GM18519 (cell line): ENCODE data around the gene KRT81.
"Not testable (repeated sequence)": the region's sequence is repeated elsewhere in the genome, so short reads cannot be mapped to it uniquely, and the experiment has no call there.

Source experiments
- ATAC-seq: cut with Tn5 transposase; IDR thresholded peaks from one replicate; pipeline ENCODE4 v1.9.1; 2021; ENCODE audit warnings: mild to moderate bottlenecking, moderate library complexity; ENCODE audit not compliant: unreplicated experiment, low FRiP score

KRT81 gene

DNA sequence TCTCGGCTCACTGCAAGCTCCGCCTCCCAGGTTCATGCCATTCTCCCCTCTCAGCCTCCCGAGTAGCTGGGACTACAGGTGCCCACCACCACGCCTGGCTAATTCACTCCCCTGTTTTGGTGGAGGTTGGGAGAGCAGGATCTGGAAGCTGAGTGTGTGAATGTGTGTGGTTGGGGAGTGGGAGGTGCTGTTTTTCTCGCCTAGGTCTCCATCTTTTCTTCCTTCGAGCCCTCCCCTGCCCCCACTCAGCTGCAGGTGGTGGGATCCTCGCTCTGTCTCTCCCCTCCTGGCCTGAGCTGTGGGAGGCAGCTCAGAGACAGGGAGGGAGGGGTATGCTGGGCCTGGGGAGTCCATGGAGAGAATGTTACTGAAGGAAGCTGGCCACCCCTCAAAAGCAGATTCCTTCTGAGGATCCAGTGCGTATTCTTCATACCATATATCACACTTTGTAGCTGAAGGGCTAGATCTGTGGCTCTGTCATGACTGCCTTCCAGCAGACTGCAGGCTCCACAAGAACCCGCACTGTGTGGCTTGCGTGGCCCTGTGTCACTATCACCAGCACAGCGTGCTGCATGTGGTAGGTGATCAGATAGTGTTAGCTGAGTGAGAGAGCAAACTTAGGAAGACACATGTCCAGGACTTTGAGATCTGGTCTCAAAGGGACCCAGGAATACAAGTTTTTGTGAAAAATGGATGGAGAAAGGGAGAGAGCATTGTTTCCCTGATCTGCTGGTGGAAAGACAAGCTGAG lies 27.1 kb upstream of the KRT81 start:
- ATAC-seq = no peak

DNA sequence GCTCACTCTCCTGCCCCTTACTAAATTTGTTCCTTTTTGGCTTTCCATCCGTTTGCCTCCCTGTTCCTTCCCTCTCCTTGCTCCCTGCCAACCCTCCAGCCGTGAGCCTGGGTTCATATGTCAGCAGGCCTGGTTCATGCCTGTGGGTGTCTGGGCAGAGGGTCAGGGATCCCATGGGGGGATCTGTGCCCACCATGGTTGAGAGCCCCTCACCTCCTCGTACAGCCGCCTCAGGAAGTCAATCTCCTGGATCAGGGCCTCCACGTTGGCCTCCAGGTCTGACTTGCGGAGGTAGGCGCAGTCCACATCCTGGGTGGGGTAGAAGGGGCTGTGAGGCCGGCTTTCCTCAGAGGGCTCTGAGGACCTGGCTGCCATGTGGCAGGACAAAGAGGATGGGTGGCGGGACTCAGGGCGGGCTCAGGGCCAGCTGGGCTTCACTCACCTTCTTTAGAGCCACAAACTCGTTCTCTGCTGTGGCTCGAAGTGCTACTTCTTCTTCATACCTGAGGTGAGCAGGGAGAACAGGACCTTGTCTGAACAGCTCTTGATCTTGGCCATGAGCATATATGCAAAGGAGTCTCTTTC lies 26.2 kb upstream of the KRT81 start:
- no peak for ATAC-seq

DNA sequence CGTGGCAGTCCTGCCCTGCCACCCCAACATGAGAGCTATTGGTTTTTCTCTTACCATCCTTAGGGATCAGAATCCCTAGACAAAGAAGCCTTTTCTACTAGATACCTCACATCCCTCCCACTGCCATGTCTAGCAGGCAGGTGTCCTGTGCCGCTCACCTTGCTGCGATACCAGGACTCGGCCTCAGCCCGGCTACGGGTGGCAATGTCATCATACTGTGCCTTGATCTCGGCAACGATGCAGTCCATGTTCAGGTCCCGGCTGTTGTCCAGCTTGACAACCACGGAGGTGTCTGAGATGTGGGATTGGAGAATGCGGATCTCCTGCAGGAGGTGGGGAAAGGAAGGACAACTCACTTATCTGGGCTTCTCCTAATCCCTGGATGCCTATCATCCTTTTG lies 25.4 kb upstream of the KRT81 start:
- no peak for ATAC-seq

DNA sequence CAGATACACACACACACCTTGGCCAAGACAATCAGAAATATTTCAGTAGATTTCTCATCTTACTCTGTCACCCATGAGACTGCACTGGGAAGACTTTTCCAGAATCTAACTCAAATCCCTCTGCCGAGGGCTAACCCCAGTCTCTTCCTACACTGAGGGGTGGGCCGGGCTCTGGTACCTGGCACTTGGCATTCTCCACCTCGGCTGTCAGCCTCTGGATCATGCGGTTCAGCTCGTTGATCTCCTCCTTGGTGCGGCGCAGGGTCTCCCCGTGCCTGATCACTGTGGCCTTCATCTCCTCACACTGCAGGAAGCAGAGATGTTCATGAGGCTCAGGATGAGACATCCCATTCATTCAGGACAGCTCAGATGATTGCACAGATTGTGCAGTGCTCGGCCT lies 25.0 kb upstream of the KRT81 start:
- no peak for ATAC-seq

DNA sequence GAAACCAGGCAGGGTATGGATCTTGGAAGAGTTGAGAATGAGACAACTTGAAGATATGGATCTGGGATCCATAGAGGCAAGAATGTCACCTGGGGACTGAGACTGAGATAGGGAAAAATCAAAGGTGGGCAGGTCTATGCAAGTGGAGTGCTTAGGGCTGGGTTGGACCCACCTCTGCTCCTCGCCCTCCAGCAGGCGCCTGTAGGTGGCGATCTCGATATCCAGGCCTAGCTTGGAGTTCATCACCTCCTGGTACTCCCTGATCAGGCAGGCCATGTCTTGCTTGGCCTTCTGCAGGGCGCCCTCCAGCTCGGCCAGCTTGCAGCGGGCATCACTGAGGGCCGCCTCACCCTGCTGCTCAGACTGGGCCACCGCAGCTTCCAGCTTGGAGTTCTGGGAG lies 24.4 kb upstream of the KRT81 start:
- not testable (repeated sequence) for ATAC-seq

DNA sequence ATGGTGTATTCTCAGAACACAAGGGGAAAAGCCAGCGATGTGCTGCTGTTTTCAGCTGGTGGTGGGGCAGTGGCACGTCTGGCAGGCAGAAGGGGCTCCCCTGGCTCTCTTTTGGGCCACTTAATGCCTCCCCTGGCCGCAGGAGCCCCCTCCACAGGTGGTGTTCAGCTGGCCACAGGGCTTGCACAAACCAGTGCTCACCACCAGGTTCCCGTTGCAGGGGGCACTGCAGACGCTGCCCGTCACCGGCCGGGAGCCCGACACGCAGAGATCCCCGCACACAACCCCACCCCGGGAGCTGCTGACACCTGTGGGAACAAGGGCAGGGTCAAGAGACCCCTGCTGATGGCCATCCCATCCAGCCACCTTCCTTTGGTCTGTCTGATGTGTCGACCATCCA lies 23.2 kb upstream of the KRT81 start:
- ATAC-seq = no peak

DNA sequence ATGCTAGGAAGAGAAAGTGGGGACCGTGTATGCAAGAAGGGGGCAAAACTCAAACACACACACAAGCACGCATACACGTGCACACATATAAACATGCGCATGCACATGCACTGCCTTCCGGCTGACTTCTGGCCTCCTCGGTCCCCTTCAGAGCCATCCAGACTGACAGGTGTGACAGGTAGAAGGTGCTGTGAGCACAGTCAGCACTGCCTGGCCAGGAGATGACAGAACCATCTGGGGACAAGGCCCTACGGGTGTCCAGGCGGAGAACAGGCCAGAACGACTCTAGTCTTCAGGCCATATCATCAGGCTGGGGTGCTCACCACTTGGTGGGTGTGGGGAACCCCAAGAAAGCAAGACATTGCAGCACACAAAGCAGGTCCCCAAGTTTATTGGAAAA lies 22.6 kb upstream of the KRT81 start:
- no peak for ATAC-seq

DNA sequence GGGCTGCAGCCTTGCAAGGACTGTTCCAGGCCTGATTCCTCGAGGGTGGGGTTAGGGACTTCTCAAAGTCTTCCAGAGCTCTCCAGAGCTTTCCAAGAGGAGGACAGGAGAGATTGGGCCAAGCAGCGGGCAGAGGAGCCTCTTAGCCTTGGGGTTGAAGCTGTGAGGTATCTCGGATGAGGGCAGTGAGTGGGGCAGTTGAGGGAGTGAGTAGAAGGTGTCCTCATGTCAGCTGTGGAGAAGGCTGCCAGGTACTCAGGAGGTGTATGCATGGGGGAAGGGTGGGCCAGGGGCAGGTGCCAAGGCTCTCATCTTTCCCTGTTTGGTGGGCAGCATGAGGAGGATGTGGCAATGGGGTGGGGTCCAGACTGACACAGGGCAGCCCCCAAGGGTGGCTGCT lies 22.1 kb upstream of the KRT81 start:
- no peak for ATAC-seq

DNA sequence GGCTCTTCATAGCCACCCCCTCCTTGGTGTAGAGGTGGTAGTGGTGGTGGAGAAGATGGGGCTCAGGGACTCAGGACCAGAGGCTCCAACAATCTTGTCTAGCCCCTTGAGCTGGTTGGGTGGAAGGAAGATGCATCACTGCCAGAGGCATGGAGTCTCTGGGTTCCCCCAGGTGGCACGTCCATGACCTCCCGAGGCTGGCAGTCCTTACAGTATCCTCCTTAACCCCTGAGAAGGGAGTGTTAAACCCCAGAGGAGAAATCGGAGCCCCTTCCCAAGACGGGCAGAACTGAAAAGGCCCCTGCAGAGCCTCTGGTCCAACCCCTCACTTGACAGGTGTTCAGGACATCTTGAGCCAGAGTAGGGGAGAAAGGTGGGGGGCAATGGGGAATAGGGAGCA lies 20.8 kb upstream of the KRT81 start:
- no peak for ATAC-seq

DNA sequence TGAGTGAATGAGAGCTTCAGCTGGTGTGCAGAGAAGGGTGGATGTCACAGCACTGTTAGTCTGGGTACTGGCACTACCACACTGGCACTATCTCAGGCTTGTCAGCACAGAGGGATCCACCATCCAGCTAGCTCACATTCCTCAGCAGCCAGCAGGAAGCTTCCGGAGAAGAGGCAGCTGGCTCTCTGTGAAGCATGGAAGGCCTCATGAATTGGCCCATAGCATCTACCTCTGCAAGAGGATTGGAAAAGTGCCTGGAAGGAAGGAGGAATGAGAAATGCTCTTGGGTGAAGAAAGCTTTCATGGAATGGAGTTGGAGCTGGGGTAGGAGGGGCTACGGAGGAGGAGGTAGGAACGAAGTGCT lies 19.9 kb upstream of the KRT81 start:
- no peak for ATAC-seq

DNA sequence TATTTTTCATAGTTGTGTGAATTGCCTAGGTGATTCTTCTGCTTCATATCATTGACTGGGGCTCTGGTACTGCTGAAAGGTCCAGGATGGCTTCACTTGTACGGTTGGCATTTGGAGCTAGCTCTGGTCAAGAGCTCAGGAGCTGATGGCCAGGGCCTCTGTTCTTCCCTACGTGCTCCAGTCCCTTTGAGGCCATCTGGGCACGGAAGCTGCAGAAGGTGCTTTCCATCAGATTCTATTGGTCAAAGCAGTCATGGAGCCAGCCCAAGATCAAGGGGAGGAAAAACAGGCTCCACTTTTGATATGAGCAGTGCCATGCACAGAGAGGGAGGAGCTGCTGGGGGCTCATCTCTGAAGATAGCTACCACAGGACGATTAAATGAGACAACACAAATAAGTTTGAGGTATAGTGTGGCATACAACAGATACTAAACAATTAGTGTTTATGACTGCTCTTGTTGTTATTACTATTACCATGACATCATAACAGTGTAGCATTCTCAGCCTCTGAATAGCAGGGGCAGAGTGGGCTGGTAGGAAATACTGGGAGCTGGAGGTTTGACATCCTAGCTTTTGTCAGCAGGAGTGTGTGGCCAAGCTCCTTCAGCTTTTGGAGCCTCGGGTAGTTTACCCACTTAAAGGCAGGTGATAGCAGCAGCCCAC lies 19.4 kb upstream of the KRT81 start:
- no peak for ATAC-seq

DNA sequence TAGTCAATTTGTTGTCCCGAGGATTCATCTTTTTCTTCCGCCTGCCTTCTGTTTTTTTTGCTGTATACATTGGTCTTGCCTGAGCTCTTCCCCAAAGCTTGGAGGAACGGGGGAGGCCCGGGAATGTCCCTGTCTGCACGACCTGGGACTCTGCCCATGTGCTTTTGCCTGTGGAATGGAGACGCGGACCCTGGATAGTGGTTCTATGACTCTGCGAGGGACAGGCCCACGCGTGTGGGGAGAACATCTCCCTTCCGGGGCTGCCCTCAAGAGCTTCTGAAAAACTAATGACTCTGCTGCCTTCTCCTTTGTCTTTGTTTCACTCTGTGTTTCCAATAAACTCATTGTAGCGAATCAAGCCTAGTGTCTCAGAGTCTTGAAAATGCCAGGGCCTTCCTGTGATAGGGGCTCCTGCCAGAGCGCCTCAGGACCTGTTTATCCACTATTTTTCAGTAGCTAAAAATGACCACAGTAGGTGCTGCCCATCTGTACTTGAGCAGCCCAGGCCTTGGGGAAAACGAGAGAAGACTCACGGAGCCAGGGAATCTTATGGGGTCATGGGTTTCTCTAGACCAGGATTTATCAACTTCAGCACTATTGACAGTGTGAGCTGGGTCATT lies 17.6 kb upstream of the KRT81 start:
- no peak for ATAC-seq

DNA sequence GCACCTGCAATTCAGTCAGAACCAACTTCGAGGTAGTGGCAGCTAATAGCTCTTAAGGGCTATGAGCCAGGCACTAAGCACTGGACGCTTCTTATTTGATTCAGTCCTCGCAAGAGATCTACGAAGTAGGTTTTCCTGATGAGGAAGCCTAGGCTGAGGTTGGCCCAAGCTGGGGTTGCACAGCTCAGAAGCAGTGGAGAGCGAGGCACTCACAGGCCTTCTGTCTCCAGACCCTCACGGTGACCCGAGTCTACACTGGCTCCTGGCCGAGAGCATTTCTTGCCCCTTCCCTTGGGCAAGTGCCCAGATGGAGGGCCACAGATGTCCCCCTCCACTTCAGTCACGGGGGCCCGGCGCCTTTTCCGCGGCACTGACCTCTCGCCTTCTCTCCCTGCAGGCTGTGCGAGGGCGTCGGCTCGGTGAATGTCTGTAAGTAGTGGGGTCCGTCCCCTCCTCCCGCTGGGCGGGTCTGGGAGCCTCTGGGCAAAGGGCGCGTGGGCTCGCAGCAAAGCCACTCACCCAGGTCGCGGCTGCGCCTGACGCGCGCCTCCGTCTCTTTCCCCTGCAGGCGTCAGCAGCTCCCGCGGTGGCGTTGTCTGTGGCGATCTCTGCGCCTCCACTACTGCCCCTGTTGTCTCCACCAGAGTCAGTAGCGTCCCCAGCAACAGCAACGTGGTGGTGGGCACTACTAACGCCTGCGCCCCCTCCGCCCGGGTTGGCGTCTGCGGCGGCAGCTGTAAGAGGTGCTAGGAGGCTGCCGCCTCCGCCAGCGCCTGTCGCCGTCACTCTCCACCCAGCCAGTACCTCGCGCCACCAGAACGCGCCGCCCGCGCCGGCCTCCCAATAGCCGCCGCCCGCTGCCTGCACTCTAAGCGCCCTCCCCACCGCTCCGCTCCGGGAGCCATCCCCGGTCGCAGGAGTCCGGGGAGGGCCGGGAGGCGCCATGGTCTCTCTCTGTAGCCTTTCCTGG lies 16.8 kb upstream of the KRT81 start:
- ATAC-seq = no peak

DNA sequence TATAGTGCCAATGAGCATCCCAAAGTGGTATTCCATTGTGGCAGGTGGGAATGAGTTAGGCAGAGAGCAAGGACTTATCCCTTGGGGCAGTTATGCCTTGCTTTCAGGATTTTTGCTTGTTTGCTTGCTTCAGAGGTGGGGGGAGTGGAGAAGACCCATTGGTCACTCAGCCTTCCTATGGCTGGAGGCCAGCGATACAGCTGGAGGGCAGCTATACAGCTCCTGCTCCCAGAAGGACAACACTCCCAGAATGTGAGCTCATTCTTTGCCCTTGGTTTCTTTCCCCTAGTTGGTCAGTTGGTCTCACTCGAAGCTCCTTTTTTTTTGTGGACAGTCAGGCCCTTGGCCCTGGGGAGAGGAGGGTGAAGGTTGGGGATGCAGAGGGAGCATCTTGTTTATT lies 15.4 kb upstream of the KRT81 start:
- no peak for ATAC-seq

DNA sequence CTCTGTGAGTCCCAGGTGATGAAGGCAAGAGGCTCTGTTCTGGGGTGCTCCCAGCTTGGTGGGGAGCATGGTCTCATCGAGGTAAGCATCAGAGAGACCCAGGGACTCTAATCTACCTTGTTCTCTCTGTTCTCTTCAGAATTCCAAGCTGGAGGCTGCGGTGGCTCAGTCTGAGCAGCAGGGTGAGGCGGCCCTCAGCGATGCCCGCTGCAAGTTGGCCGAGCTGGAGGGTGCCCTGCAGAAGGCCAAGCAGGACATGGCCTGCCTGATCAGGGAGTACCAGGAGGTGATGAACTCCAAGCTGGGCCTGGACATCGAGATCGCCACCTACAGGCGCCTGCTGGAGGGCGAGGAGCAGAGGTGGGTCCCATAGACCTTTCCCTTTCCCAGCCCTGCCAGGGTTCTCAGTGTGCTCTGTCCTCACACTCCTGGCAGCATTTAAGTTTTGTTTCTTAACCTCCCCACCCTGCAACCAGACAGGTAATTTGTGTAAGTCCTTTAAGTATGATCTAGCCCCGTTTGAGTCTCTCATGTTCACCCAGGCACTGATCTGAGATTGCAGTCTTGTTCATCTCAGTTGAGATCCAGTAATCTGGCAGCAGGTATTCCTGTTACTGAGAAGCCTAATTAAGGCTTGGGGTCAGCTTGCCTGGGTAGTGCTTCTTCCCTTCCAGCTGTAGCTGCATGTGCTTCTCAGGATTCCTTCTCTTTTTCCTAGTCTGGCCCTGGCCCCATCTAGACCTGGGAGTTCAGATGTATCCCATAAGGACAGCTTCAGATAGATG lies 14.8 kb upstream of the KRT81 start:
- no peak for ATAC-seq

DNA sequence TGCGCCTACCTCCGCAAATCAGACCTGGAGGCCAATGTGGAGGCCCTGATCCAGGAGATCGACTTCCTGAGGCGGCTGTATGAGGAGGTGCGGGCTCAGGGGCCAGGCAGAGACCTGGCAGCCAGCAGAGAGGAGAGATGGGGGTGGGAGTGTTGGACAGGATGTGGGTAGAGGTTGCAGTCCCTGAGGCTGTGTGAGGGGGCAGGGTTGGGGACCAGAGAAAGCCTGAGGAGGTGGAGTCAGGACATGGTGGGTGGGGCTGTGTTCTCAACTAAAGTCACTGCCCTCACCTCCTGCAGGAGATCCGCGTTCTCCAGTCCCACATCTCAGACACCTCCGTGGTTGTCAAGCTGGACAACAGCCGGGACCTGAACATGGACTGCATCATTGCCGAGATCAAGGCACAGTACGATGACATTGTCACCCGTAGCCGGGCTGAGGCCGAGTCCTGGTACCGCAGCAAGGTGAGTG lies 13.6 kb upstream of the KRT81 start:
- ATAC-seq = peak; percentile 69

DNA sequence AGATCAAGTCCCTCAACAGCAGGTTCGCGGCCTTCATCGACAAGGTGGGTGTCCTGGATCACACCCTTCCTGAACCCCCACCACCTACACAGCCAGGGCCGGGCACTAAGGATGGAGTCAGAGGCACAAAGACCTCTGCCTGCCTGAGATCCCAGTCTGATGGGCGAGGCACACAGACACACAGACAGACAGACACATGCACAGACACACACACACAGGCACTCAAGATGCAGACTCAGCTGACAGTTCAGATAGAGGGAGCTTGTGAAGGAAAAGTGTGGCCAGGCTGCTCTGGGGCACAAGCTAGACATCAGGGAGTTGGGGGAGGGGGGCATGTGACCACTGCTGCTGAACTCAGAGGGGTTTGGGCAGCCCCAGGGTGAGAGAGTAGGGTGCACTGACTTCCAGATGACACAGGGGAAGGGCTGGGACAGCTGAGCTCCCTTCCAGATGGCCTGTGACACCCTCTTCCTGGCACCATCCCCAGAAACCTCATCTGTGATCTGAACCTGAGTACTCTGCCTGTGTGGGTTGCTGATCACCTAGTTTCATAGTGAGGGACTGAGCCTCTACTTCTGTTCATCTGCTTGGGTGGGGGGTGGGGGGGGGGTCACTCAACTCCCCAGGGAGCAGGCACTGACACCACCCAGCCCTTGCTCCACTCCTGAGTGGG lies 11.0 kb upstream of the KRT81 start:
- ATAC-seq = not testable (repeated sequence)

DNA sequence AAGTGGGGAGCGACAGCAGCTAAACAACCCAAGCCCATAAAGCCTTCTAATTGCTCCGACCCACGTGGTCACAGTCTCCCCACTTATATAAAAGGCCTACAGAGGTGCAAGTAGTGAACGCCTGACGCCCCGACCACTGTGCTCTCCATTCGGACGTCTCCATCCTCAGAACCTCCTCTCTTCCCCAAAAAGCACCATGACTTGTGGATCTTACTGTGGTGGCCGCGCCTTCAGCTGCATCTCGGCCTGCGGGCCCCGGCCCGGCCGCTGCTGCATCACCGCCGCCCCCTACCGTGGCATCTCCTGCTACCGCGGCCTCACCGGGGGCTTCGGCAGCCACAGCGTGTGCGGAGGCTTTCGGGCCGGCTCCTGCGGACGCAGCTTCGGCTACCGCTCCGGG lies 10.4 kb upstream of the KRT81 start:
- ATAC-seq = not testable (repeated sequence)
